ENCODE measurements around the gene ERBB2. TPM values are rescaled to one million over a fixed set of nuclear protein-coding genes. Genes with fewer than 3 reads are reported as not detected.

ERBB2 gene
- total and polyA plus RNA-seq, 2 of the 8 experiments (the other 6 are each of a cell fraction or from before 2014, with no cell fraction given): 183 to 394 TPM

GRCh38 chr17:39687101-39687545 lies 12.7 kb upstream of the ERBB2 start:
- H3K79me2 ChIP-seq (ENCODE audit: control insufficient read depth in 1 of 2, insufficient read depth in 2 of 2, low read length in 2 of 2): peaks cover 0 to 4% of the 10 kb centered on the region in 2 experiments; a peak in 1 of 4 replicates
- no peak overlapping the region for H3K27ac ChIP-seq (ENCODE audit: low read depth, low read length)
- no peak overlapping the region for H2BK12ac ChIP-seq (ENCODE audit: low read depth, low read length)
- FAIRE-seq (no peak), DNase-seq (ENCODE audit: low read depth in 1 of 2, low spot score in 2 of 2) (no peak)
- no peaks in the 10 kb centered on the region for H3K9me3 ChIP-seq (ENCODE audit: insufficient read depth in 2 of 2, low read depth in 1 of 2, low read length in 1 of 2)
- no peak overlapping the region for H2AFZ ChIP-seq (ENCODE audit: low read length)
- no peaks in the 10 kb centered on the region for H4K20me1 ChIP-seq (replicated peaks in 1 of 2; ENCODE audit: control insufficient read depth in 1 of 2, insufficient read depth in 2 of 2, low read length in 2 of 2)
- POLR2A ChIA-PET (ENCODE audit: partially characterized antibody): interaction anchor here (1.1 to 38.1 kb wide), 6 partner anchors 4 to 65 kb away, joined by 5 to 708 read pairs (median 11); partner anchors contain the start of genes ERBB2, PGAP3, PNMT and TCAP
- H3K23me2 ChIP-seq (ENCODE audit: low read depth, low read length): peaks cover 12% of the 10 kb centered on the region
- no peaks in the 10 kb centered on the region for H3K27me3 ChIP-seq (replicated peaks in 1 of 4; ENCODE audit: control insufficient read depth in 3 of 4, extremely low read depth in 1 of 4, insufficient read depth in 3 of 4, low read length in 3 of 4)
- H3K4me1 ChIP-seq (replicated peaks in 1 of 4; ENCODE audit: control insufficient read depth in 3 of 4, insufficient read depth in 4 of 4, low read length in 3 of 4): peaks cover 0 to 13% (median 3%) of the 10 kb centered on the region in 4 experiments
- H2BK120ac ChIP-seq (replicated peaks; ENCODE audit: low read depth, low read length): no peak overlapping the region
- H3K4me2 ChIP-seq (ENCODE audit: insufficient read depth in 1 of 2, low read depth in 2 of 2, low read length in 2 of 2): peak overlapping the region; percentile 93 to 98
- H2BK5ac ChIP-seq (ENCODE audit: low read depth, low read length): peak overlapping the region; percentile 99; the same call in 1 of the 2 replicates
- H3K18ac ChIP-seq (ENCODE audit: extremely low read depth, low read length): peak overlapping the region; percentile 36; the same call in 1 of the 2 replicates
- H4K8ac ChIP-seq (ENCODE audit: extremely low read depth, insufficient read depth, low read length): no peak overlapping the region
- H3K36me3 ChIP-seq (ENCODE audit: control insufficient read depth in 2 of 4, insufficient read depth in 4 of 4, low read length in 3 of 4): peaks cover 0 to 3% (median 0%) of the 10 kb centered on the region in 4 experiments; a peak in 1 of 8 replicates
- H4K91ac ChIP-seq (replicated peaks; ENCODE audit: insufficient read length, low read length): peak overlapping the region; percentile 58
- no peak overlapping the region for H2BK15ac ChIP-seq (ENCODE audit: low read length)
- H3K79me1 ChIP-seq (ENCODE audit: low read depth, low read length): 0 out of 2 replicates have a peak, but pooled peaks cover 2% of the 10 kb centered on the region
- CTCF ChIA-PET (ENCODE audit: partially characterized antibody): interaction anchor here (0.5 to 52.4 kb wide), 7 partner anchors 9 to 562 kb away, joined by 3 to 1885 read pairs (median 8); partner anchors contain the start of genes ERBB2, MIEN1, PNMT and PPP1R1B
- H3K9ac ChIP-seq (replicated peaks in 1 of 4; ENCODE audit: extremely low read depth in 1 of 4, low read depth in 3 of 4, low read length in 3 of 4): no peak overlapping the region
- WGBS, 2 experiments (ENCODE audit: extremely low coverage in 1 of 2, insufficient coverage in 1 of 2, insufficient read length in 1 of 2, insufficient replicate concordance in 2 of 2, low coverage in 1 of 2, low lambda C conversion rate in 2 of 2, missing lambda C conversion rate in 1 of 2): 67% methylated on average over 6 of the region's 6 CpGs; no CpG with 5 or more reads in 1 of the 2 experiments
- peak overlapping the region; percentile 75 to 84 (median 80); a peak in 7 of 8 replicates for H3K4me3 ChIP-seq (ENCODE audit: extremely low read depth in 1 of 4, insufficient read depth in 2 of 4, low read depth in 3 of 4, low read length in 4 of 4)
- no peak overlapping the region for H3K14ac ChIP-seq (ENCODE audit: insufficient read length)
- peak overlapping the region; percentile 82; the same call in 1 of the 2 replicates for H2BK20ac ChIP-seq (ENCODE audit: low read length)
- peak overlapping the region; percentile 9 for H3K4ac ChIP-seq (replicated peaks; ENCODE audit: insufficient read length, low read depth, low read length)
- no peak overlapping the region; the same call in 1 of the 2 replicates for H2AK5ac ChIP-seq (ENCODE audit: low read depth, low read length)
- H3K56ac ChIP-seq (replicated peaks; ENCODE audit: insufficient read length, low read depth, low read length): no peak overlapping the region
- no peak overlapping the region for H3K23ac ChIP-seq (ENCODE audit: insufficient read length)
- peak overlapping the region; percentile 79 for H4K5ac ChIP-seq (ENCODE audit: insufficient read length, low read depth, low read length)
- TF ChIP-seq CTBP2 (IDR thresholded peaks at IDR 0.05; ENCODE audit: borderline replicate concordance, insufficient read depth, insufficient read length, low read length): no peak
- no peak for TF ChIP-seq CREB1 (IDR thresholded peaks at IDR 0.05)
- TF ChIP-seq SUZ12 (IDR thresholded peaks at IDR 0.05; ENCODE audit: low read length): no peak
- TF ChIP-seq PHF8 (conservative IDR thresholded peaks at IDR 0.05; ENCODE audit: low read depth, low read length): no peak
- TF ChIP-seq SP4 (IDR thresholded peaks at IDR 0.05; ENCODE audit: low read length): no peak
- no peak for TF ChIP-seq TAF7 (optimal IDR thresholded peaks at IDR 0.05; ENCODE audit: borderline replicate concordance, low read depth, low read length)
- TF ChIP-seq SAP30 (IDR thresholded peaks at IDR 0.05; ENCODE audit: insufficient read depth, insufficient replicate concordance, low read length): no peak
- no peak for TF ChIP-seq ATF2 (IDR thresholded peaks at IDR 0.05; ENCODE audit: low read length)
- TF ChIP-seq SIN3A (conservative IDR thresholded peaks at IDR 0.05 in 1 of 2, IDR thresholded peaks at IDR 0.05 in 1 of 2; ENCODE audit: low read depth in 1 of 2, low read length in 2 of 2): no peak
- TF ChIP-seq FOSL1 (IDR thresholded peaks at IDR 0.05; ENCODE audit: insufficient read depth, low read depth, low read length): no peak
